PFSK-1 (cell line): Measurements from ENCODE around the gene SEMA4B.

Experiments
- FOXP2 ChIP-seq: optimal IDR thresholded peaks from 2 replicates; pipeline ENCODE3; 2011; ENCODE audit warnings: borderline replicate concordance, control low read depth, inconsistent platforms; ENCODE audit not compliant: insufficient read depth; ENCODE audit errors: extremely low read length, extremely low read depth
- POLR2AphosphoS5 ChIP-seq: IDR thresholded peaks from 2 replicates; pipeline ENCODE4 v1.6.1; 2012; ENCODE audit warnings: low read depth, mild to moderate bottlenecking, control low read depth, low read length, moderate library complexity
- TAF1 ChIP-seq: IDR thresholded peaks from 2 replicates; pipeline ENCODE4 v1.6.1; 2012; ENCODE audit warnings: low read length, control low read depth, borderline replicate concordance; ENCODE audit not compliant: insufficient read depth

GRCh38 chr15:90211440-90212143 is 10.5 kb downstream of the SEMA4B start:
- TF ChIP-seq POLR2AphosphoS5 (no peak), TAF1 (no peak), FOXP2 (no peak)
